CD8-positive, alpha-beta memory T cell (primary cell): ENCODE measurements around the gene MED7. TPM values are rescaled to one million over a fixed set of nuclear protein-coding genes. Genes with fewer than 3 reads are reported as not detected.

Experiments
- CTCF ChIA-PET: fragments of 350-600 bp; sonication (Branson Sonifier 250); formaldehyde crosslinking; loops from one replicate; lab custom pipeline; 2021; ENCODE audit warnings: antibody characterized with exemption; lab: Charles Lee
- POLR2A ChIA-PET: fragments of 350-600 bp; sonication (Branson Sonifier 250); formaldehyde crosslinking; loops from one replicate; lab custom pipeline; 2021; ENCODE audit warnings: antibody characterized with exemption; lab: Charles Lee
- DNase-seq, 5 donors: peaks; one replicate each; pipeline versions ENCODE4 v3.0.0 to v3.0.0-alpha.2; 2020 to 2022; ENCODE audit warnings: mixed read lengths in 1 of 5
- H3K27ac ChIP-seq: one replicate; pipeline ENCODE4 v1.7.0; 2013; ENCODE audit warnings: low read depth, mild to moderate bottlenecking, low read length, moderate library complexity
- H3K27me3 ChIP-seq: 2 replicates; pipeline ENCODE4 v1.7.0; 2013; ENCODE audit warnings: low read length, mild to moderate bottlenecking; ENCODE audit not compliant: insufficient read depth, poor library complexity, severe bottlenecking
- H3K36me3 ChIP-seq: 2 replicates; pipeline ENCODE4 v1.7.0; 2013; ENCODE audit warnings: mild to moderate bottlenecking, low read length, moderate library complexity; ENCODE audit not compliant: insufficient read depth
- H3K4me1 ChIP-seq: 2 replicates; pipeline ENCODE4 v1.7.0; 2013; ENCODE audit warnings: mild to moderate bottlenecking, low read length, moderate library complexity; ENCODE audit not compliant: insufficient read depth
- H3K4me3 ChIP-seq: 2 replicates; pipeline ENCODE4 v1.7.0; 2013; ENCODE audit warnings: mild to moderate bottlenecking, low read length
- H3K9me3 ChIP-seq: 2 replicates; pipeline ENCODE4 v1.7.0; 2013; ENCODE audit warnings: mild to moderate bottlenecking, low read length
- H3K27ac Mint-ChIP-seq, 8 donors: one replicate each; pipeline ENCODE4 v1.8.0; 2020 to 2021; ENCODE audit warnings: mixed read lengths in 8 of 8, mild to moderate bottlenecking in 6 of 8, inconsistent platforms in 3 of 8, moderate library complexity in 3 of 8
- H3K27me3 Mint-ChIP-seq, 2 donors: one replicate each; pipeline ENCODE4 v1.8.0; 2020 to 2021; ENCODE audit warnings: mixed read lengths in 2 of 2, mild to moderate bottlenecking in 1 of 2, moderate library complexity in 1 of 2
- H3K36me3 Mint-ChIP-seq, 3 donors: one replicate each; pipeline ENCODE4 v1.8.0; 2020 to 2021; ENCODE audit warnings: mixed read lengths in 3 of 3, inconsistent platforms in 1 of 3, mild to moderate bottlenecking in 1 of 3
- H3K4me1 Mint-ChIP-seq, 3 donors: one replicate each; pipeline ENCODE4 v1.8.0; 2020 to 2021; ENCODE audit warnings: mixed read lengths in 3 of 3, inconsistent platforms in 1 of 3, mild to moderate bottlenecking in 1 of 3
- H3K4me3 Mint-ChIP-seq, 7 donors: one replicate each; pipeline ENCODE4 v1.8.0; 2020 to 2021; ENCODE audit warnings: mixed read lengths in 7 of 7, mild to moderate bottlenecking in 6 of 7, moderate library complexity in 4 of 7, inconsistent platforms in 2 of 7
- H3K9me3 Mint-ChIP-seq, 5 donors: one replicate each; pipeline ENCODE4 v1.8.0; 2020 to 2022; ENCODE audit warnings: mixed read lengths in 5 of 5, mild to moderate bottlenecking in 3 of 5, moderate library complexity in 2 of 5, inconsistent platforms in 1 of 5
- polyA plus RNA-seq: library from polyadenylated mRNA; unstranded; fragments of 300-500 nt; fragmentation: Illumina TruSeq; gene quantifications from one replicate; pipeline ENCODE4 v1.2.3, GENCODE V29; 2021
- total RNA-seq, 2 experiments: library from RNA; stranded (reverse); gene quantifications; one replicate each; pipeline ENCODE4 v1.2.3, GENCODE V29; 2021

MED7 gene
- total and polyA plus RNA-seq, 3 experiments from 2014 or later, result 12.6 to 15.7 (median 14.7) TPM

DNA sequence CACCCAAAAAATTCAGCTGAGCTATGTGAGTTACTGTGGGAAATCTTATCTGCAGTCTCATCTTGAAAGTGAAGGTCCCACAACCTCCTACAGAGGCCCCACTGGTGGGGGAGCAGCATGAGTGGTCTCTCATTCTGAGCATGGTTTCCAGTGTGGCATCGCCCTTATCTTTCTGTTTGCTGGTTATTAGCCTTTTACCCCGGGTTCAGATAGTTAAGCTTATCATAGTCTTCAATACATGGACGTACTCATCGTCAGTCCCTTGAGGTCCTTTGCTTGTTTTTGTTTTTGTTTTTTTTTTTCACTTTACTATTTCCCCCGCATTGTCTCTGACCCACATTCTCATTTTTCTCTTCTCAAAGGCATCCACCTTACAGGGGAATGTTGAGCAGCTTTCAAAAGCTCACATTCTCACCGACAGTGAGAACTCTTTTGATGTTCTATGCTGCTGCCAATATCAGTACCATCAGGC is 26.1 kb downstream of the MED7 start:
- Mint-ChIP-seq H3K27me3 (no peaks in the 10 kb centered on the region), H3K4me1 (peaks cover 8 to 15% (median 8%) of the 10 kb centered on the region in 3 donors), H3K9me3 (peaks cover 0 to 10% (median 7%) of the 10 kb centered on the region in 5 donors), H3K36me3 (peaks cover 0 to 12% (median 0%) of the 10 kb centered on the region in 3 donors), H3K4me3 (peak overlapping the region in 4 of 7 donors; percentile 3 to 16 (median 8)), H3K27ac (peak overlapping the region in 6 of 8 donors; percentile 10 to 68 (median 36))
- POLR2A ChIA-PET, result no interaction called here
- CTCF ChIA-PET, result no interaction called here
- Histone ChIP-seq H3K27ac (no peak overlapping the region), H3K36me3 (no peaks in the 10 kb centered on the region), H3K27me3 (no peaks in the 10 kb centered on the region), H3K4me3 (no peak overlapping the region), H3K9me3 (peaks cover 7% of the 10 kb centered on the region), H3K4me1 (no peaks in the 10 kb centered on the region)
- no peak for DNase-seq

DNA sequence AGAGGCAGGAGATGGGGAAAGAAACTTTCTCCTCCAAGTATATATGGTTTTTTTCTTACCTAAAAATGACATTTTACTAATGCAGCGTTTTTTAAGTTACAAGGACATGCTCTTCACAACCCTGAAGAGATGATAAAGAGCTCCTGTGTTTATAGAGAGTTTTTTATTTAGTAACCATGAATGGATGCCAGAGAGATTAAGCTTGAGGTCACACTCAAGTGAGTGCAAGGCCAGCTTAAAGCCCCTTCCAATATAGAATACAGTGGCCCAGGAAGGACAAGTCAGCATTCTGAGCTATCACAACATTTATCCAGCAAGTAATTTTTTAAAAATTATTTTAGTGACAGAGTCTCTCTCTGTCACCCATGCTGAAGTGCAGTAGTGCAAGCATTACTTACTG is 27.2 kb downstream of the MED7 start:
- H3K36me3 ChIP-seq, result no peaks in the 10 kb centered on the region
- Mint-ChIP-seq H3K36me3 (peaks cover 0 to 4% (median 0%) of the 10 kb centered on the region in 3 donors), H3K27ac (peak overlapping the region in 2 of 8 donors; percentile 31 to 56), H3K9me3 (peaks cover 0 to 3% (median 0%) of the 10 kb centered on the region in 5 donors), H3K4me1 (peaks cover 9 to 18% (median 10%) of the 10 kb centered on the region in 3 donors), H3K4me3 (no peak overlapping the region), H3K27me3 (no peaks in the 10 kb centered on the region)
- H3K4me3 ChIP-seq, result no peak overlapping the region
- no peak overlapping the region for H3K27ac ChIP-seq
- H3K9me3 ChIP-seq, result no peaks in the 10 kb centered on the region
- POLR2A ChIA-PET, result no interaction called here
- CTCF ChIA-PET, result no interaction called here
- H3K4me1 ChIP-seq, result no peaks in the 10 kb centered on the region
- DNase-seq, result no peak
- H3K27me3 ChIP-seq, result no peaks in the 10 kb centered on the region

DNA sequence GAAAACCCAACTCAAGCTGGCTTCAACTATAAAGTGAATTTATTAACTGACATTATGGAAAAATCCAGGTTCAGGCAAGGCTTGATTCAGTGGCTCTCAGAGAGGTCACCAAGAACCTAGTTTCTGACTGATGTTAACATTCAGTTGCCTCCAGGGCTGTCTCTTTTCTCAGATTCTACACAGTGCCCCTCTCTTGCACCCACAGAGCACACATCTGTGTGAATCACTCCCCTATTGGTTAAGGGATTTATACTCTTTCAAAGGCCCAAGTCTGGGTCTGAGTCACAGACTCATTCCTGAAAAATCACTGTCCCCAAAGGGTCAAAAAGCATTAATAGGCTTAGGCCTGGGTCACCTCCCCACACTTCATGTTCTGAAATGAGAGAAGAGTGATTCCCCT is 27.7 kb downstream of the MED7 start:
- Mint-ChIP-seq H3K27me3 (no peaks in the 10 kb centered on the region), H3K36me3 (peaks cover 0 to 4% (median 0%) of the 10 kb centered on the region in 3 donors), H3K4me1 (peaks cover 10 to 22% (median 13%) of the 10 kb centered on the region in 3 donors), H3K4me3 (no peak overlapping the region), H3K27ac (peak overlapping the region in 1 of 8 donors; percentile 56), H3K9me3 (peaks cover 0 to 3% (median 0%) of the 10 kb centered on the region in 5 donors)
- Histone ChIP-seq H3K27ac (no peak overlapping the region), H3K9me3 (no peaks in the 10 kb centered on the region), H3K4me1 (no peaks in the 10 kb centered on the region), H3K27me3 (no peaks in the 10 kb centered on the region), H3K4me3 (no peak overlapping the region), H3K36me3 (no peaks in the 10 kb centered on the region)
- ChIA-PET POLR2A (no interaction called here), CTCF (interaction anchor here (1.7 kb wide), 1 partner anchor 17 kb away, joined by 4 read pairs; no protein-coding TSS in a partner anchor)
- no peak for DNase-seq

DNA sequence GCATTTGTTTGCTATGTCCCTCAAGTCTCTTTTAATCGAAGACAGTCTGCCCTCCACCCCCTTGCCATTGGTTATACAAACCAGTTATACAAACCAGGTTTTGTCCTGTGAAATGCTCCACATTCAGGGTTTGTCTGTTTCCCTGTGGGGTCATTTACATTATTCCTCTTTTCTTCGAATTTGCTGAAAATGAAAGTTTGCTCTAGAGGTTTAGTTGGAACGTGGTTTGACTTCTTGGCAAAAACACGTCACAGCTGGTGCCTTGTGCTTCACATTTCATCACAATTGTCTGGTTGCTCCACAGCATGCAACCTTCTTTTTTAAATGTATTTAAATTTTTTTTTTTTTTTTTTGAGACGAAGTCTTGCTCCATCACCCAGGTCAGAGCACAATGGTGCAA is 29.7 kb downstream of the MED7 start:
- Mint-ChIP-seq H3K4me1 (peaks cover 26 to 41% (median 32%) of the 10 kb centered on the region in 3 donors), H3K27me3 (no peaks in the 10 kb centered on the region), H3K27ac (peak overlapping the region in 1 of 8 donors; percentile 29), H3K9me3 (no peaks in the 10 kb centered on the region), H3K36me3 (no peaks in the 10 kb centered on the region), H3K4me3 (no peak overlapping the region)
- ChIA-PET POLR2A (no interaction called here), CTCF (no interaction called here)
- Histone ChIP-seq H3K4me3 (no peak overlapping the region), H3K4me1 (peaks cover 17% of the 10 kb centered on the region), H3K27me3 (no peaks in the 10 kb centered on the region), H3K36me3 (no peaks in the 10 kb centered on the region), H3K9me3 (no peaks in the 10 kb centered on the region), H3K27ac (no peak overlapping the region)
- no peak for DNase-seq

DNA sequence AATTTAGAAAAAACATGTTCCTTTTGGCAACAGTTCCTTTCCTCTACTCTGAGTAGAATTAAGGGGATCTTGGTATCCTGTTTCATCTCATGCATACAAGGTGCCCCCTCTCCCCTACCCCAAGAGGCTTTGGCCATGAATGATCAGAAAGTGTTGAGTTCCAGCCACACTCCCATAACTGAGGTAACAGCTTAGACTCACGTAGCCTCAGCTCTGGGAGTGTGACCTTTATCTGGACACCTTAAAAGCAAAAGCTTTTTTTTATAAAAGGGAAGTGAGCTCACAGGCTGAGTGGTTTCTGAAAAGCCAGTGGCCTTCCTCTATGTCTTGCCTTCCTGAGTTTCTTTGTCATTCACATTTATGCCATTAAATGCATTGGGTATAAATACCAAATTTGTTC is 32.9 kb downstream of the MED7 start:
- H3K27me3 ChIP-seq, result no peaks in the 10 kb centered on the region
- H3K9me3 ChIP-seq, result no peaks in the 10 kb centered on the region
- peaks cover 23% of the 10 kb centered on the region for H3K4me1 ChIP-seq
- Mint-ChIP-seq H3K9me3 (no peaks in the 10 kb centered on the region), H3K4me1 (peaks cover 29 to 40% (median 36%) of the 10 kb centered on the region in 3 donors), H3K4me3 (peak overlapping the region; percentile 53 to 83 (median 80)), H3K27ac (peak overlapping the region; percentile 59 to 96 (median 92)), H3K27me3 (no peaks in the 10 kb centered on the region), H3K36me3 (no peaks in the 10 kb centered on the region)
- ChIA-PET CTCF (no interaction called here), POLR2A (interaction anchor here (2.2 kb wide), 1 partner anchor 33 kb away, joined by 12 read pairs; the partner anchor contains the start of gene MED7)
- peak in 2 of 5 donors; percentile 17 to 31 for DNase-seq
- peak overlapping the region; percentile 62 for H3K4me3 ChIP-seq
- H3K27ac ChIP-seq, result peak overlapping the region; percentile 34
- no peaks in the 10 kb centered on the region for H3K36me3 ChIP-seq

DNA sequence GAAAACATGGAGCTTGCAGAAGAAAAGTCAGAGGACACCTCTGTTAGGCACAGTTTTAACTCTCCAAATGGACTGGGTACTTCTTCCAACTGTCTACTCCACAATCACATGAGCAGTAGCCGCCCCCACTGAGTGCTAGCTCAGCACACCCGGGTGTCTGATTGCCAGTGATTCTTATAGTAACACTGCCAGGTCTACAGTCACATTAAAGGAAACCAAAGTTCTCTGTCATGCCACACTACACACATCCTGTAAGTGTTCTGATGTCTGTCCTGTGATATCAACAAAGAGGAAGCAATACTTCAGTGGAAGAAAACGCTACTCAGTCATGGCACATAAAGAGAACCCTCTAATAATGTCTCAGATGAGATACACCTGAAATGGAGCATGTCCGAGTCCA is 33.7 kb downstream of the MED7 start, which contains the start of gene HAVCR2:
HAVCR2 (minus strand) TSS at position 69 of the 400 bp plus-strand sequence; CDS start at position 8, 61 bp downstream.
- no peaks in the 10 kb centered on the region for H3K9me3 Mint-ChIP-seq
- H3K36me3 Mint-ChIP-seq, result peaks cover 0 to 2% (median 0%) of the 10 kb centered on the region in 3 donors
- Histone ChIP-seq H3K4me3 (peak within 1 kb of the TSS; percentile 62), H3K4me1 (peaks cover 23% of the 10 kb centered on the region), H3K27me3 (no peaks in the 10 kb centered on the region), H3K27ac (peak within 1 kb of the TSS; percentile 34), H3K36me3 (no peaks in the 10 kb centered on the region), H3K9me3 (no peaks in the 10 kb centered on the region)
- peak within 1 kb of the TSS; percentile 53 to 83 (median 80) for H3K4me3 Mint-ChIP-seq
- ChIA-PET POLR2A (interaction anchor here (2.2 kb wide), 1 partner anchor 34 kb away, joined by 12 read pairs; the partner anchor contains the start of gene MED7), CTCF (interaction anchor here (1.1 kb wide), 1 partner anchor 23 kb away, joined by 6 read pairs; no protein-coding TSS in a partner anchor)
- H3K27ac Mint-ChIP-seq, result peak within 1 kb of the TSS; percentile 59 to 96 (median 92)
- H3K4me1 Mint-ChIP-seq, result peaks cover 29 to 40% (median 36%) of the 10 kb centered on the region in 3 donors
- no peaks in the 10 kb centered on the region for H3K27me3 Mint-ChIP-seq
- peak; percentile 6 to 58 (median 53) for DNase-seq

DNA sequence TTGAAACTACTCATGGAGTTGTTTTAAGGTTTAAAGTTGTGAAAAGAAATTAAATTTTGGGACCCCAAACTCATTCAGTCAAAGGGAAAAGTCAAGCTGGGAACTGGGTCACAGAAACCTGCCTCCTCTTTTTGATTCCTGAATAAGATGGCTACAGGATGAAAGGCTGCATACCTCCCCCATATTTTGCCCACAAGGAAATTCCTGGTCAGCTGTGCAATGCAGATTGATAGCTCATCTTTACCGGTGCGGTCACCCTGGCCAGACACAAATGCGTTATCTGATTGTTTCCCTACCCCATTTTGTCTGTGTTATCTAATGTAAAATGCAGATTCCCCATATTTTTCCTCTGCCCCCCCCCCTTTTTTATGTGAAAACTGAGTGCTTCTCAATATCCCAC is 35.2 kb downstream of the MED7 start:
- Mint-ChIP-seq H3K27me3 (no peaks in the 10 kb centered on the region), H3K36me3 (peaks cover 0 to 2% (median 0%) of the 10 kb centered on the region in 3 donors), H3K4me3 (peak overlapping the region in 3 of 7 donors; percentile 29 to 59 (median 47)), H3K27ac (peak overlapping the region in 6 of 8 donors; percentile 29 to 57 (median 40)), H3K4me1 (peaks cover 29 to 43% (median 36%) of the 10 kb centered on the region in 3 donors), H3K9me3 (no peaks in the 10 kb centered on the region)
- no peaks in the 10 kb centered on the region for H3K27me3 ChIP-seq
- no peak for DNase-seq
- no peak overlapping the region for H3K4me3 ChIP-seq
- no peak overlapping the region for H3K27ac ChIP-seq
- no peaks in the 10 kb centered on the region for H3K9me3 ChIP-seq
- ChIA-PET POLR2A (no interaction called here), CTCF (no interaction called here)
- H3K36me3 ChIP-seq, result no peaks in the 10 kb centered on the region
- peaks cover 23% of the 10 kb centered on the region for H3K4me1 ChIP-seq
